GM19463 (cell line): ENCODE measurements around the gene INIP.
"Not testable (repeated sequence)": the region's sequence is repeated elsewhere in the genome, so short reads cannot be mapped to it uniquely, and the experiment has no call there.

Experiments used
- ATAC-seq: cut with Tn5 transposase; IDR thresholded peaks from one replicate; pipeline ENCODE4 v1.9.1; 2021; ENCODE audit warnings: mild to moderate bottlenecking, moderate library complexity; ENCODE audit not compliant: unreplicated experiment

INIP gene

GRCh38 chr9:112677040-112677439 lies 40.9 kb downstream of the INIP start:
- no peak for ATAC-seq

GRCh38 chr9:112673221-112673620 lies 44.7 kb downstream of the INIP start:
- ATAC-seq = not testable (repeated sequence)

GRCh38 chr9:112670991-112671625 lies 46.8 kb downstream of the INIP start:
- no peak for ATAC-seq

GRCh38 chr9:112669326-112669725 lies 48.6 kb downstream of the INIP start:
- ATAC-seq = no peak

GRCh38 chr9:112665347-112665746 lies 52.6 kb downstream of the INIP start:
- ATAC-seq = no peak

- ATAC-seq = no peak
These were observed 53.4 kb downstream of the INIP start for GRCh38 chr9:112664531-112664930.

GRCh38 chr9:112663681-112664080 lies 54.2 kb downstream of the INIP start:
- no peak for ATAC-seq

GRCh38 chr9:112659906-112660305 lies 58.0 kb downstream of the INIP start:
- ATAC-seq = no peak

- no peak for ATAC-seq
These were observed 62.2 kb downstream of the INIP start for GRCh38 chr9:112655668-112656067.

GRCh38 chr9:112654282-112654681 lies 63.6 kb downstream of the INIP start:
- no peak for ATAC-seq

GRCh38 chr9:112648624-112649023 lies 69.3 kb downstream of the INIP start:
- no peak for ATAC-seq

- ATAC-seq = no peak
These were observed 70.3 kb downstream of the INIP start for GRCh38 chr9:112647596-112647995.

GRCh38 chr9:112642126-112642525 lies 75.8 kb downstream of the INIP start:
- ATAC-seq = no peak

- ATAC-seq = no peak
These were observed 77.6 kb downstream of the INIP start for GRCh38 chr9:112640311-112640710.
